ENCODE results near the gene TRIM29.
A peak's percentile ranks its signal among the peaks of the same experiment; 100 is the strongest.

TRIM29 gene

DNA sequence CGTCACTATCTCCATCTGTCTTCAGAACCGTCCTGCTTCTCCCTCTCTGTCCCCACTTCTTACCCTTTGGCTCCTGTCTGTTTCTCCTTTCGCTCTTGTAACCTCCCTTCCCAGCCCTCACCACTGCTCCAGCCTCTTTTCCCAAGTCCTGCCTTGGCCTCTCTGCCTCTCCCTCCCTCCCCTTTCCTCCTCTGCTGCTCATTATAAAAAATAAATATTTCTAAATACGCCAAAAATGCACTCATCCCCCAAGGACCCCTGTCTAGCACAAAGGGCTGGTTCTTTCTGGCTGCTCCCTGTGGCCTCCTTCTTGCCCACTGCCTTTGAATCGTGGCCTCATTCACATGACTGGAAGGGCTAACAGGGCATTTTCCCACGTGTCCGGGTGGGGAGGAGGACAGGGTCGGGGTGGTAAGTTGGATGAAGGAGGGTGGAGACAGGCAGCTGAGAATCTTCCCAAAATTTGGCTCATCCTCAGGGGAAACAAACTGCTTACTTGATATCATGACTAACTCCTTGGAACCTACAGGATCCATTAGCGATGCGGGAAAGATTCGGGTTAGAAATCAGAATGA lies 46.5 kb upstream of the TRIM29 start:
- Histone ChIP-seq H3K4me3 (ENCODE audit: low read depth, low read length) (no peak overlapping the region), H3K36me3 (no peaks in the 10 kb centered on the region), H3K27me3 (no peaks in the 10 kb centered on the region), H3K4me1 (peaks cover 8% of the 10 kb centered on the region), H3K9me3 (no peaks in the 10 kb centered on the region)
- TF ChIP-seq, protein P1, sequence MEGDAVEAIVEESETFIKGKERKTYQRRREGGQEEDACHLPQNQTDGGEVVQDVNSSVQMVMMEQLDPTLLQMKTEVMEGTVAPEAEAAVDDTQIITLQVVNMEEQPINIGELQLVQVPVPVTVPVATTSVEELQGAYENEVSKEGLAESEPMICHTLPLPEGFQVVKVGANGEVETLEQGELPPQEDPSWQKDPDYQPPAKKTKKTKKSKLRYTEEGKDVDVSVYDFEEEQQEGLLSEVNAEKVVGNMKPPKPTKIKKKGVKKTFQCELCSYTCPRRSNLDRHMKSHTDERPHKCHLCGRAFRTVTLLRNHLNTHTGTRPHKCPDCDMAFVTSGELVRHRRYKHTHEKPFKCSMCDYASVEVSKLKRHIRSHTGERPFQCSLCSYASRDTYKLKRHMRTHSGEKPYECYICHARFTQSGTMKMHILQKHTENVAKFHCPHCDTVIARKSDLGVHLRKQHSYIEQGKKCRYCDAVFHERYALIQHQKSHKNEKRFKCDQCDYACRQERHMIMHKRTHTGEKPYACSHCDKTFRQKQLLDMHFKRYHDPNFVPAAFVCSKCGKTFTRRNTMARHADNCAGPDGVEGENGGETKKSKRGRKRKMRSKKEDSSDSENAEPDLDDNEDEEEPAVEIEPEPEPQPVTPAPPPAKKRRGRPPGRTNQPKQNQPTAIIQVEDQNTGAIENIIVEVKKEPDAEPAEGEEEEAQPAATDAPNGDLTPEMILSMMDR (IDR thresholded peaks at IDR 0.05; ENCODE audit: low read depth, low read length), result no peak
- DNase-seq, result no peak

DNA sequence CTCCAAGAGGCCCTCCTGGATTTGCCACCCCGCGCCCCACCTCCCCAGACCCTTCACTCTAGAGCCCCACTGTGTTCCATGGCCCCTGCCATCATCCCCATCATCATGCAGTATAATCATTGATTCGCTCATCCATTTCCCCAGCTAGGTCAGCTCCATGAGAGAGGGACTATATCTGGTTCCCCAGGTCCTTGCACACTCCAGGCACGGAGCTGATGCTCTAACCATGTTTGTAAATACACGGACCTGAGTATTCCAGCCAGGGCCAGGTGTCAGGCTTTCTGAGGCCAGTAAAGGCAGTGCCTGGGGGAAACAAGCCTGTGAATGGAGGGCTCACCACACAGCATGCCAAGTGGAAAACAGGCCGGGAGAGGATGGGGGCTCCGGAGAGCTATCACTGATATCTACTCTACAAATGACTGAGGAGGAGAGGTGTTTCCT lies 45.8 kb upstream of the TRIM29 start:
- Histone ChIP-seq H3K4me1 (peaks cover 8% of the 10 kb centered on the region), H3K9me3 (no peaks in the 10 kb centered on the region), H3K4me3 (ENCODE audit: low read depth, low read length) (no peak overlapping the region), H3K36me3 (no peaks in the 10 kb centered on the region), H3K27me3 (no peaks in the 10 kb centered on the region)
- DNase-seq, result no peak
- TF ChIP-seq, protein P1 (IDR thresholded peaks at IDR 0.05; ENCODE audit: low read depth, low read length), result no peak

DNA sequence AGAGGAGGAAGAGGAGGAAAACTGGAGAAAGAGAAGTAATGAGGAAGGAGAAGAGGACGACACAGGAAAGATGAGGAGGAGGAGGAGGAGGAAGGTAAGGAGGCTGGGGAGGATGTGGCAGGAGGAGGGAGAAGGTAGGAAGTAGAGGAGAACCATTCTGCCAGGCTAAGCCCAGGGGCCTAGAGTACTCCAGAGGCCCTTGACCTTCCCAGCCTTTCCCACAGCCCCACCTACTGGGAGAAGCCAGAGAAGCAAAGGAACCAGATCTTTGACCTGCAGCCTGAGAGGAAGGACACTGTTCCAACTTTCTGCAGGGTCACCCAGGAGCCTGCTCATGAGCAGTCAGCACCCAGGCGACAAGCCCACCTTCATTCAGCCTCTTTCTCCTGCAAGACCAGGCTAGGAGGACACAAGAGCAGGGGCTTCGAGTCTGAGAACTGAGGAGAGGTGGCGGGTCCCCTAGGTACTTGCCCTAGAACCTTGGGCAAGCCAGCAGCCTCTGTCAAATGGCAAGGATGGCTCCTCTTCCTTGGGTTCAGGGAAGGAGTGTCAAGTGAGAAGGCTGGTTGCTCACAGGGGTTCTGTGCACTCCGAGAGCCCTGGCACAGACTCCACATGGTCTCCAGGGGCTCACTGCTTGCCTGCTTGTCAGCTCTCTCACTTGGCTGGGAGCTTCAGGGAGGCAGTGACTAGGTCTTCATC lies 45.0 kb upstream of the TRIM29 start:
- TF ChIP-seq, protein P1 (IDR thresholded peaks at IDR 0.05; ENCODE audit: low read depth, low read length), result peak; percentile 87
- Histone ChIP-seq H3K4me1 (peaks cover 8% of the 10 kb centered on the region), H3K4me3 (ENCODE audit: low read depth, low read length) (no peak overlapping the region), H3K27me3 (no peaks in the 10 kb centered on the region), H3K9me3 (no peaks in the 10 kb centered on the region), H3K36me3 (no peaks in the 10 kb centered on the region)
- peak; percentile 71 for DNase-seq

DNA sequence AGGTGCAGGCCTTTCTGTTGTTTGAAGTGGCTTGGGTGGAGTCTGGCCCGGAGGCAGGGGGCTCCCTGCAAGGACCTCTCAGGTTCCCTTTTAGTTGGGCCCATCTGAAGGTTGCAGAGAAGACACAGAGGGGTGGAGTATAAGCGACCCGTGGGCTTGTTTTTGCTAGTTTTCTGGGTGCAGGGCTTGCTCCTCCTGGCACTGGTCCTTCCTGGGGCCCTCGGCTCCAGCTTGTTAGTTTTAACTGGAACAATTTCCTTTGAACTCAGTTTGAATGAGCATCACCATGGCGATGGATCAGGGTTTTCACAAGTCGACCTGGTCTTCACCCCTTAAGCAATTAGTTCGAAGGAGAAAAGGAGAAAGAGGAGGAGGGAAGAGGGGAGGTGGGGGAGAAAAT lies 44.5 kb upstream of the TRIM29 start:
- peaks cover 8% of the 10 kb centered on the region for H3K4me1 ChIP-seq
- no peaks in the 10 kb centered on the region for H3K36me3 ChIP-seq
- H3K4me3 ChIP-seq (ENCODE audit: low read depth, low read length), result no peak overlapping the region
- TF ChIP-seq, protein P1 (IDR thresholded peaks at IDR 0.05; ENCODE audit: low read depth, low read length), result no peak
- H3K27me3 ChIP-seq, result no peaks in the 10 kb centered on the region
- no peak for DNase-seq
- no peaks in the 10 kb centered on the region for H3K9me3 ChIP-seq

DNA sequence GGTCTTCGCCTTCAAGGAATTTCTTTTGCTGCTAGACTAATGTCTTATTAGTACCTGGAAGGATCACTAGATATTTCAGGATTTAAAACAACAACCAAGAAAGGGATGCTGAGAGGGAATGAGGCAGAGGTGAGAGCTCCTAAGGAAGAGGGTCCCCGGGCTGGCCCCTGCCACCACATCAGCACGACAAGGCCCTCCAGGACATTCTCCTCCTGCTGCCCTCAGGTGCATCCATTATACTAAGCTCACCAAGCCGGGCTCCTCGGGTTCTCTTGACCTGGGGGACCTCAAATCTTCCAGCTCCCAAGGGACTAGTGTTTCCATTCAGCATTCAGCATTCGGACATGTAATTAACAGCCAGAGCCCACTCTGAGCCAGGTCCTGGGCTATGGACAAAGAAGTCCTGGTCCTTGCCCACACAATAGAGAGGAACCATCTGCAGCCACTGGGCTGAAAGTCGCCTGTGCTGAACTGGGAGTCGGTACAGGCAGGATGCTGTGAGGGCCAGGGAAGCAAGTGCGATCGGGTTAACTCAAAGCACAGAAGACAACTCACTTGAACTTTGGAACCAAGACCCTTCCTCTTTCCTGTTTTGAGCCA lies 43.6 kb upstream of the TRIM29 start:
- Histone ChIP-seq H3K4me1 (peaks cover 8% of the 10 kb centered on the region), H3K9me3 (no peaks in the 10 kb centered on the region), H3K36me3 (no peaks in the 10 kb centered on the region), H3K4me3 (ENCODE audit: low read depth, low read length) (no peak overlapping the region), H3K27me3 (no peaks in the 10 kb centered on the region)
- no peak for DNase-seq
- TF ChIP-seq, protein P1 (IDR thresholded peaks at IDR 0.05; ENCODE audit: low read depth, low read length), result no peak

Measured in BE2C (cell line).